Suppressor macrophage (primary cell): ENCODE results near the gene MMP3.
A peak's percentile ranks its signal among the peaks of the same experiment; 100 is the strongest.
"Not testable (repeated sequence)": the region's sequence is repeated elsewhere in the genome, so short reads cannot be mapped to it uniquely, and the experiment has no call there.

Experiments
- DNase-seq, 4 experiments: peaks; one replicate each; pipeline ENCODE4 v3.0.0-alpha.2; 2020 to 2022
- total RNA-seq, 17 experiments: gene quantifications; one replicate each; lab custom pipeline; 2026; ENCODE audit warnings: mixed read lengths in 6 of 17, inconsistent platforms in 3 of 17; lab: John Stamatoyannopoulos, UW

The MMP3 gene
- total RNA-seq, result 0 to 1.1 (median 0) reads per million in 17 experiments

DNA sequence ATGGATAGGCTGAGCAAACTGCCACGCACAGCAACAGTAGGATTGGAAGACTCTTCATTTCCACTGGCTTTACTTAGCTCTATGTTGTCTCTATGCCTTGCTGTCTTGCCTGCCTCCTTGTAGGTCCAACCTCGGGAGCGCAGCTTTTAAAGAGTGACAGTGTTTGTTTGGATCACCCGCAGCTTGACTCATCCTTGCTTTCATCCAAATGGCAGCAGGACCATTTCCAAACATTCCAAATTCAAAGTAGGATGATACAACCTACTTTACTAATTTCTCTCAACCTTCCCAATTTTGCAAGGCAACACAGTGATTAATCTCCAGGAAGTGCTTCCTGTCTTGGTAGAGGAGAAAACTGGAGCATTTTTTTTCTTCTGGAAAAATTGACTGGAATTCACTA is at the start of gene MMP3:
Gene MMP3 (minus strand): TSS at position 121 of the 400 bp plus-strand sequence. CDS start 63 bp downstream, at position 58.
- DNase-seq, result no peak

DNA sequence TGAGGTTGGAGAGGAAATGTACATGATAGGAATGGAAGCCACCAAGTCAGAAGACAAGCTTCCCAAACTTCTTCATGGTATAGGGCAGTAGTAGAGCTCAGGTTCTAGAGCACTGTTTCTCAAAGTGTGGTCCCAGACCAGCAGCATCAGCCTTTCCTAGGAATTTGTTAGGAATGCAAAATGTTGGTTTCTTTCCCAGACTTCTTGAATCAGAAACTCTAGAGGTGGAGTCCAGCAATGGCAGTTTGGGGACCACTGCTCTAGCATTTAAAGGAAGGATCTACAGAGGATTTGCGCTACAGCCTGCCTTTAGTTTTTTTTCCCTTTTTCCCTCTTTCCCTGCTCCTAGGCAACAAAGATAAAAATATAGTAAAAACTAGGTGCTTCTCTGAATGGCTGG is 48.3 kb upstream of the MMP3 start:
- DNase-seq, result no peak

DNA sequence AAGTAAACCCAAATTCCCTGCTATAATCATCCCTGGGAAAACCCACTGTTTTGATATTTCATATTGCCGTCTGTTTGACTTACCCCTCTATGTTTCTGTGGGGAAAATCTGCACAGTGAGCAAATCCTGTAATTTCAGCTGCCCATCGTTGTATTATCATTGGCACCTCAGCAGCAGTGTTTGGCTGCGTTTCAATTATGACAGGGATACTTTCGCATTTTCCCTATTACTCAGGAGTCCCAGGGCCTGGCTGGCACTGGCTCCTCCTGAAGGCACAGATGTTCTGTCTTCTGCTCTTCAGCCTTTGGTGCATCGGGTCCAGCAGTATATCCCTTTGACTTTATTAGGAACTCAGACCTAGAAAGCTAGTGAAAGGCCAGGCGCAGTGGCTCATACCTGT is 43.6 kb upstream of the MMP3 start:
- DNase-seq, result no peak

DNA sequence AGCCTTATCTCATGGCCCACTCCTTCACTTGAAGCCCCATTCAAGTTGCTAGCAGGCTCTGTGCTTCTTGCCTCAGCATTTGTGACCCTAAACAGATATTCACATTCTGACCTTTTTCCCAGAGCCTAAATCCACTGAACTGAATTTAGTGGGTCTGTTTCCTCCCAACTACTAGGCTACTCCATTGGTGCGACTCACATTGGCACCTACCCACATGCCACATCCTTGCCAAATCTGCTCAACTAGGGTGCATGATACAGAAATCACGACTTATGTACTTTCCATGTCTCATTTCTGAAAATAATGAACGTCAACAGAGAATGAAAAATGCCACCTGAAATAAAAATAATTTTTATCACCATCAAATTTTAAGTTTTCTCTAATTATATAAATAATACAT is 39.7 kb upstream of the MMP3 start:
- peak in 1 of 4 experiments; percentile 7 for DNase-seq

DNA sequence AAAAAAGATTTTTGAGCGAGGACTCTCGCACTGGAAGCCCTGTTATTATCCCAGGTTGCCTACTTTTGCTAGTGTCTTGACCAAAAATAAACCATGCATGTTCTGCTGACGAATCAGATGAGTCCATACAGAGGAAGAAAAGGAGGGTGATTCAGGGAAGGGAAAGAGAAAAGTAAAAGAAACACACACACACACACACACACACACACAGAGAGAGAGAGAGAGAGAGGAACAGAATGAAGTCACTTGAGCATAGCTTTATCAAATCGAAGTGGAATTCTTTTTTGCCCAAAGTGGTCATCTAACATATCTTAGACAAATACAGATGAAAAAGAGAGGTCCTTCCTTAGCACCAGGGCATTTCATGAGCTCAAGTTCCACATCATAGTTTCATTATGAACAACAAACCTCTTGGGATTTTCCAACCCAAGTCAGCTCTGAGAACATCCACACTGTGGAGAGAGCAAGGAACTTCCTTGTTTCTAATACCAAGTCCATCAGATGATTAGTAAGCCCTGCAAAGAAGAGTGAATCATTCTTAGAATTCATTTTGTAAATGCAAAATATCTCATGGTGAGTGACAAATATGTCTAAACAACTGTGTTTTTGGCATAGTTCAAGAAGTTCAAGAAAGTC is 39.1 kb upstream of the MMP3 start:
- peak; percentile 71 to 92 (median 83) for DNase-seq

DNA sequence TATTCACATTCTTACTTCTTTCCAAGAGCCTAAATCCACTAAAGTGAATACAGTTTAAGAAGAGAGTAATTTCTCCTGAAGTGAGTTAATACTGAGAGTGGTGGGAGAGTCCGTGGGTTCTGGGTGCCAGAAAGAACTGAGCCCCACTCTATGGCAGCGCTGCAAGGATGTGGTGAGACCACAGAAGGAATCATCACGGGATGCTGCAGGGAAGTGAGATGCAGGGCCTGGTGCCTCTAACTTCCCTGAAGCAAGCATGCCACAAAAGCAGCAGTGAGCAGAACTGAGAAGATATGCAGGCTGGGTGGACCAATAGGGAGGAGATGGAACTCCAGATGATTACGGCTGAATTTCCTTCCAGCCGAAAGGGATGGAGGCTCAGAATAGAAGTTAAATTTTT is 36.4 kb upstream of the MMP3 start:
- DNase-seq, result peak; percentile 51 to 76 (median 74)

DNA sequence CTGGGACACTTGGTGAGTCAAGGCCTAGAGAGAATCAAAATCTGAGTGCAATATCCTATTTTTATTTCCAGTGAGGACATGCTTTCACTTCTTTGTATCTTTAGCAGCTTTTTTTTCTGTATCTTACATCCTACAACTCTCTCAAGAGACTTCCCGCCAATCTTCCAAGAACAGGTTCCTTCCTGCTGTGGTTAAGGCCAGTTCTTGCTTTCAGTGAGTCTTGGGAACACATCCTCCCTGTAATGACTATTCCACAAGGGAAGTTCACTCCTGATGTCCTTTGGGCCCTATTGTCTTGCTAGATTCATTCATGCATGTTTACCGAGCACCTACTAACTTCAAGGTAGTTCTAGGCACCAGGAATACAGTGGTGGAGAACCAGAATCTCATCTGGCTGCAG is 35.2 kb upstream of the MMP3 start:
- DNase-seq, result no peak

DNA sequence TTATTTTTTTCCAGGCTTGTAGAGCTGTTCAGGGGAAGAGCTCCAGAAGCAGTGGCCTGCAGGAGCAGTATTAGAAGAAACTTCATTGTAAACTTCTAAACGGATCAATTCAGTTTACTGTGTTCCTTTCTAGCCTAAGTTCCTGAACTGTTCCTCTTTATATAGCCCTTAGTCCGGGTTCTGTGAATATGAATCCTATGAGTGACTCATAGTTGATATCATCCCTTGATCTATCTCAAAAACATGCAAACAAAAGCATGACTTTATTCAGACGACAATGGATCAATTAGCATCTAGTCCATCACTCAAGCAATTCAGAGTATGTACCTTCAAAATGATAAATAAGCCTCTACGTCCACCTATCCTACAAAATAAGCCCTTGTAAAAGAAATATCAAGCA is 31.4 kb upstream of the MMP3 start, which contains the start of gene MMP12:
Gene MMP12 (minus strand): TSS at position 131 of the 400 bp plus-strand sequence. CDS start 45 bp downstream, at position 86.
- no peak for DNase-seq

DNA sequence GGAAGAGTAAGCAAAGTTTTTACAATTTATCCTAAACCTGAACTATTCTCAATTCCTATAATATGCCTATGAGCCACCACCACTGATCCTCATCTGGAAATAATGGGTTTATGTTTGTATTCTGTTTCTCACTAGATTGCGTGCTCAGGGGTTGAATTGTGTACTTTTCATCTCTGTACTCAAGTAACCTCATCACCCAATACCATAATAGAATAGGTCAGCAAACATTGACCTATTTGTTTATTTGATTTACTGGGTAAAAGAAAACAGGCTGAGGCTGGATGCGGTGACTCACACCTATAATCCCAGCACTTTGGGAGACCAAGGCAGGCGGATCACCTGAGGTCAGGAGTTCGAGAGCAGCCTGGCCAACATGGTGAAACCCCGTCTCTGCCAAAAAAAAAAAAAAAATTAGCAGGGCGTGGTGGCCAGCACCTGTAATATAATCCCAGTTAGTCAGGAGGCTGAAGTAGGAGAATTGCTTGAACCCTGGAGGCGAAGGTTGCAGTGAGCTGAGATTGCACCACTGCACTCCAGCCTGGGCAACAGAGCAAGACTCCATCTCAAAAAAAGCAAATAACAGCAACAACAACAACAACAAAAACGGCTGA is 26.1 kb upstream of the MMP3 start:
- DNase-seq, result not testable (repeated sequence)

DNA sequence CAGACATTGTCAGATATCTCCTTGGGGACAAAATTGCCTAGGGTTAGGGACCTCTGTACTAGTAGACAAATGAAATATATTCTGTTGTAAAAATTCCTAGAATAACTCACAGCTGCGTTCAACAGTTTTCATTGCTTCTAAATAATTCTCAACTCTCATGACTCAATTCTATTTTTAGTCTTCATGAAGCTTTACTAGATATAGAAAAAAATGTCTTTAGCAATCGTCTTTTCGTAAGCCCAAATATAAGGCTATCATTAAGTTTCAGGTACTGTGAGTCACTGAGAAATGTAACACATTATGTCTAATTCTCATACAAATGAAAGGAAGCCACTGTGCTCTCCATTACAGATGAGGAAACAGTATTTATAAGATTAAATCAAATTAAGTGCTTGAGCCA is 24.9 kb upstream of the MMP3 start:
- no peak for DNase-seq

DNA sequence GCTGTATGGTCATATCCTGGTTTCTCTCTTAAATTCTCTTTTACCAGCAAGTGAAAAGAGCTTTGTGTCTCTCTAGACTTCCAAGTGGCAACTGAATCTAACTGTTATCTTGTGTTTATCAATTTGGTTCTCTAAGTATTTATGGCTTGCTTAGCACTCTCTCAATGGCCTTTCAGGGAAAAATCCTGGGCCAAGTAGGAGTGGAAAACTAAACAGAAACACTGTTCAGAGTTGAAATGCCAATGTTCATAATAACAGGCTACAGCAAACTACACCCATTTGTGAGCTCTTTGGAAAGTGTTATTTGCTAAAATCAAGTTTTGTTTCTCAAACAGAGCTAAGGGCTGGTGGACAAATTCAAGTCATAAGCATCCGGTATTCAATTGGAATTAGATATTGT is 21.3 kb upstream of the MMP3 start:
- no peak for DNase-seq

DNA sequence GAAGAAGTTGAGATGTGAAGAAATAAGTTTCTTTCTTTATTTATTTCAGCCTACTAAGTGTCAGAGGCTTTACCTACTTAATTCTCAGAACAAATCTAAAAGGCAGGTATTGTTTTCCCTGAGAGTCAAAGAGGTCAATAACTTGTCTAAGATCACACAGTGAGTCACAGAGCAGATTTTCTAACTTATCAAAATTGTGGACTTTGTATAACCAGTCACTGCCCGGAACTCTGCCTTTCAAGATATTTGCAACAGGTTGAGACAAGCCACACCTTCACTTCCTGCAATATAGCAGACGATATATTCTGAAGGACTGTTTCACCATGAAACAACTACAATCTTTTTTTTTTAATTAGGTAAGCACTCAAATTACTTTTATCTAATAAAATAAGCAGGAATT is 10.5 kb upstream of the MMP3 start:
- no peak for DNase-seq

DNA sequence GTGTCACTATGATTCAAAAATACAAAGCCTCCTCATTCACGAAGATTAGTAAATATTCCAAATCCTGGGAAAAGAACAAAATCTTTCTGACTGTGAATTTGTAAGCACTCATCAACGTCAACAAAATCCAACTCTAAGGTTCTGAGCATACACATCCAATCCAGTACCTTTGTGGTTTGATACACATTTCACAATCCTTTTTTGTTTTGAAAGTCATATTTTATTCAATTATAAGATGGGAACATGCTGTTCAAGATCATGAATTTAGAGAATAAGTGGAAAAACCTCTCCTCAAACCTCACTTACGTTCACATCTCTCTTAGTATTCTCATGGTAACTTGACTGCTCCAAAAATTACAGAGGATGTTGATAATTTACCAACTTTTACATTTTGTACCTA is 9.6 kb upstream of the MMP3 start:
- DNase-seq, result no peak

DNA sequence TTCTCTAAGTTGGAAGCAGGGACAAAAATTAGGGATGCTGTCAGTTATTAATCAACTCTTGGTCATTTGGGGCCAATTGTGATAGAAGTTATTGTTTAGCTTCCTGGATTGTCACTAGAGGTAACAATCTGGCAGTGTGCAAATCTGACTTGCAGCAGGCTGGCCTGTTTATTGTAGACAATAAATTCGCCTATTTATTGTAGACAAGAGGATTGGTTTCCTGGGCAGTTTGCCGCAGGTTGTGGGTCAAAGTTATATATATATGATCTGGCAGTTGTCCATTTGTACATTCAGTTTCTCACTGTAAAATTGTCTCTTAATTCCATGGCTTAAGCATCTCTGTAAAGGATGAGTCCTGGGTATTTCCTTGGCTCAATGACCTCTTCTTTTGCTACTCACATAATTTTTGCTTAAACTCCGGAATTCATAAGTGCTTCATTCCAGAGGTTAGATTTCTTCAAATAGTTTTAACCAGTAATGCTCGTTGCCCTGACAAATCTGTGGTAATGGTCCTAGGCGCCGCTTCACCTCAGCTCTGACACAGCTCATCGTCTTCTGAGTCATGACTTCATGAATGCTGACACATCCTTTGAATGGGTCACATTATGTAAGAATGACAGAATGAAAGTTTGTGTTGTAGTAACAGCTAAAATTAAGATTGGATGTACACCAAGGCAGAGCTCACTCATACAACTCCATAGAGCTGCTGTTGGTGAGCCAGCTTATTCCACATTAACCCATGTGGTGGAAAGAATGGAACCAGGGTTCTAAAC is 7.8 kb upstream of the MMP3 start:
- DNase-seq, result no peak

DNA sequence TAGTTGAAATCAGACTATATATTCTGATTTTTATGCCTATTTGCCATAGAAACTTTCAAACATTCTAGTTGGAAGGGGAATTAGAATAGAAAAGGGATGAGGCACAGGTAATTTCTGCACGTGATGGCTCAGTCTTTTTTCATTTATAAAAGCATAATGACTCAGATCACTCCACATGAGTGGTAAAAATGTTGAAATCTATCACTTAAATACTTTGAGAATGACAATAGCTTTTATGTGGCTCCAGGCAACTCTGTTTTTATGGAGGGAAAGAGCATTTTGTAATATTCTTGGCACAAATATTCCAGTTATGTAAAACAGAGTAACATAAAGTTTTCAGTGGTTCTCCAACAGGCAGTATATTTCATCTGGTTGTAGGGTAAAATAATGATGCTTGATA is 5.9 kb upstream of the MMP3 start:
- DNase-seq, result no peak

DNA sequence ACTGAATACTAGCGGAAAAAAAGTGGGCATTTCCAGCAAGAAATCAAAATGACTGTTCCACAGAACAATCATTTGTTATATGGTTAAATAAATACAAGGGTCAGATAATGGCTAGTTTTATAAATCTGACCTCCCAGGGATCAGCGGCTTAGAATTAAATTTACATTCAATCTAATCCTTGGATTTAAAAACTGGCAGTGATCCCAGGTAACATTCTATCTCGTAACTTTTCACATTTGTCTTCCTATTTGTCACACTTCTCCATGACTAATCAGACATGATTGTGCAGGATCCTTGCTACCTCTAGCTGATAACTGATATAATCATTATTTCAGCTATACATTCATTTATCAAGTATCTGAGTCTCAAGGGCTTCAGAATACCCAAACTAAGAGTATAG is 2.9 kb upstream of the MMP3 start:
- DNase-seq, result no peak

DNA sequence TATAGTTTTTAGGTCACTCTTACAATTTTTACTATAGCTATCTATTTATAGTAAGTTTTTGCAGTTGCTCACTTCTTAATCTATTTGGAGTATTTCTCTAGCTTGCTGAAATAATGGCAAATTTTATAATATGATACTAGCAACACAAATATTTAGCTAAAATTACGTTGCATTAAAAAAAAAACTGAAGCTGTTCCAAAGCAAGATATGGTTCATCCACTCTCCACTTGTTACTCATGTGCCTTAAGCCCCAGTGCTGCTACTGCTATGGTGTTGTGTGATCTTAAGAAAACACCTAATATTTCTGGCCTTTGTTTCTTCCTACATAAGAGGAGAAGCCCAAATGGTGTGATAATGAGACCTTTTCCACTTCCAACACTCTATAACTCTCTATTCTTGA is 479 bp downstream of the MMP3 start:
- DNase-seq, result no peak

DNA sequence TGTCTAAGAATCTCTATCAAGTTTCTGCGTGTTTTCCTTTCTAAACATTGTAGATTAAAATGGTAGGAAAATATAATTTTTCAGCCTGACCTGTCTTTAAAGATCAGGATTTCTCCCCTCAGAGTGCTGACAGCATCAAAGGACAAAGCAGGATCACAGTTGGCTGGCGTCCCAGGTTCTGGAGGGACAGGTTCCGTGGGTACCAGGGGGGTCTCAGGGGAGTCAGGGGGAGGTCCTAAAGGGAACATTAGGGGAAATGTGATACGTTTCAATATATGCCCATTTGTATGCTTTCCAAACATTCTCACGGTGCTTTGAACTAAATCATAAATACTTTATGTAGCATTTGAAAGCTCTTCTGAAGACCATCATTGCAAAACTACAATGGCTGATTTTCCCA is 3.4 kb downstream of the MMP3 start:
- no peak for DNase-seq

DNA sequence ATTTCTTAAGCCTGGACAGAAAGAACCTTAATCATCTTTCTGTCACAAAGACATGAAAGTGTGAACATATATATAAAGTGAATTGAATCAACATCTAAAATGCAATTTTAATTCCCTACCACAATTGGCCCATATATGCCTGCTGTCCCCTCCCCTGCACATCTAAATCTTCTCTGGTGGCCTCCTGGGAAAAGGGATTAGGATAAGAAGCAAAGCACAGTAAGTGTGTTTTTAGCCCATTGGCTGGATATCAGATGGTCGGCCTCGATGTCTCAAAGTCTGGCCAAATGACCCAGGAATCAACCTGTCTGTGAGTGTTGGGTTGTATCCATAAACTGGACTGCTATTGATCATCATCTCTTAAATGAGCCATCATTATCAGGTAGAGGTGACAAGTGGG is 5.8 kb downstream of the MMP3 start:
- no peak for DNase-seq

DNA sequence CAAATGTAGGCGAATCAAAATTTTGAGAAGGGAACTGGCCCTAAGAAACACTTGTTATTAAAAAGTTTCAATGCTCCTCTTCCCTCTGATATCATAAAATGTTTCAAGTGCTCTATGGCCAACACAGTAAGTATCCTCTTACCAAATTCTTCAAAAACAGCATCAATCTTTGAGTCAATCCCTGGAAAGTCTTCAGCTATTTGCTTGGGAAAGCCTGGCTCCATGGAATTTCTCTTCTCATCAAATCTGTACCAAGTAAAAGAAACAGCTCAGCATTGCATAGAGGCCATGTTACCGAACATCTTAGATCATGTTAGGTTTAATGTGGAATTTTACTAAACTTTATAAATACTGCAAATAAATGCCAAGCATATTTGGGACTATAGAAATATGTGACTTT is 6.3 kb downstream of the MMP3 start:
- no peak for DNase-seq

DNA sequence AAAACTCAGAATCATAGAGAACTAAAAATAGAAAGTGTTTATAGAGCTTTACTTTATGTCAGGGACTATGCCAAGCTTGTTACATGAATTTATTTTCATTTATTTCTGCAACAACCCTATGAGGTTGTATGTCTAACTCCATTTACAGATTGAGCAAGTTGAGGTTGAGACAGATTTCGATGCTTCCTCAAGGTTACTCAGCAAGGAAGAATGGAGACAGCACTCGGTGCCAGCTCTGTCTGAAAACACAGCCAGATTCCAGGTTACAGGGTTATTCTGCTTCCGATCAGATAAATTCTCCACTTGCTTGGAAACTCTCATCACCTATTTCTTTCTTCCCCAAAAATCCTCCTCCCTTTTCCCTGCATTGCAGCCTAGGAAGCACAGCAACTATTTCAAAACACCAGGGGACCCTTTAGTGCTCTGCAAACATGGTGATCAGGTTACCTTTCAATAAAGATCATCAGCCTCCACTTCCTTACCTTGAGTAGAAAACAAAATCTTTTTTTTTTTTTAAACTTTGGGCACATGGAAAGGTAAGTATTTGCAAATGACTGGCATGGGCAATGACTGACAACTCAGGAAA is 7.0 kb downstream of the MMP3 start:
- no peak for DNase-seq

DNA sequence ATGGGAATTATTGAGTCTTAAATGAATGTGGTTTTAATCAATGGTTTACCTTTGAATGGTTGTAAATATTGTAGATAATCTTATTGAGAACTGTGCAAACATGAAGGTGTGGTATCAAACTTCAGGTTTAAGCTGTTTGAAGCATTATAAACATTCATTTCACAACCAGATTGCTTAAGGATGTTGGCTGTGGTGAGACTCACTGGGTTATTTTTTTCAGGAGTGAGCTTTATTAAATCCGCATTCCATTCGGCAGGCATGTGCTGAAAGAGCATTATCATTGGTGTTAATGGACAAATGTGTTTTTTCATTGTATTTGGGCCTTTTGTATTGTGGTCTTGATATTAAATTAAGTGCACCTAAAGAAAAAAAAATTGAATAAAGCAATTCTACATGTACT is 9.7 kb downstream of the MMP3 start:
- DNase-seq, result no peak

DNA sequence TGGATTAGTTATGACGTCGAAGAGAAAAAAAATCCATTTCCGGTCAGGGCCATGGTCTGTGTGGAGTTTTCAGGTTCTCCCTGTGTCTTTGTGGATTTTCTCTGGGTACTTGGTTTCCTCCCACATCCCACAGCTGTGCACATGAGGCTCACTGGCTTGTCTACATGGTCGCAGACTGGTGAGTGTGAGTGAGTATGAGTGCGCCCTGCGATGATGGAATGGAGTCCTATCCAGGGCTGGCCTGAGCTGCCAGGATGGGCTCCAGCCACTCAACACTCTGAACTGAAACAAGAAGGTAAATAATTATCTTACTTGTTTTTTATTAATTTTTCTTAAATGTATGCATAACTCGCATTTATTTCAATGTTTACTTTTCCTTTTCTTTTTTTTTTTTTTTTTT is 10.8 kb downstream of the MMP3 start:
- DNase-seq, result no peak
